ENCODE data around the gene NACC2. TPM values are rescaled to one million over a fixed set of nuclear protein-coding genes. Genes with fewer than 3 reads are reported as not detected.

The NACC2 gene
- polyA plus RNA-seq, 3 donors = 8.1 to 32.4 (median 8.7) TPM

DNA sequence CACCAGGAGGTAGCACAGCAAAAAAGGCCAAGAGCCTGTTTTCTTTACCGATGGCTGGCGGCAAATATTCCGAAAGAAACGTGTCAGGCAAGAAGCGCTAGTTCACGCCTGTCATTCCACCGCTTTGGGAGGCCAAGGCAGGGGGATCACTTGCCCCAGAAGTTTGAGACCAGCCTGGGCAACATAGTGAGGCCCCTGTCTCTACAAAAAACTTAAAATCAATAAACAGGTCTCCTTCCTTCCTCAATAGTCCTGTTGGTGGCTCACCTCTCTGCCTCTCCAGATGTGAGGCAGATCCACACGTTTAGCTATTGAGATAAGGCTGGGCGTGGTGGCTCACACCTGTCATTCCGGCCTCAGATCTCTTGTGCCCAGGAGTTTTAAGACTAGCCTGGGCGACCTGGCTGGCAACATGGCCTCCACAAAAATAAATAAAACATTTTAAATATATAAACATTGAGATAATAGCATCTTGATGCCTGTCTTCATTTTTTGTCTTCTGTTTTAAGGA, 24.8 kb upstream of the NACC2 start:
- Histone ChIP-seq H3K9ac (ENCODE audit: insufficient read depth, low read length, poor library complexity, severe bottlenecking) (peak overlapping the region; percentile 83), H3K4me2 (replicated peaks; ENCODE audit: extremely low read depth, low read length, poor library complexity, severe bottlenecking) (peak overlapping the region; percentile 91), H3K9me3 (replicated peaks in 1 of 2; ENCODE audit: control insufficient read depth in 1 of 2, insufficient read depth in 1 of 2, low read length in 2 of 2) (no peaks in the 10 kb centered on the region), H3K4me3 (replicated peaks in 1 of 3; ENCODE audit: low read depth in 2 of 3, low read length in 3 of 3) (peak overlapping the region in 1 of 3 experiments; percentile 86), H2AFZ (ENCODE audit: insufficient read depth, low read depth, low read length, poor library complexity, severe bottlenecking) (no peak overlapping the region), H3K27ac (ENCODE audit: low read depth in 1 of 2, low read length in 2 of 2) (peak overlapping the region in 1 of 2 donors; percentile 84), H3K36me3 (replicated peaks in 1 of 2; ENCODE audit: control insufficient read depth in 1 of 2, insufficient read depth in 2 of 2, low read length in 2 of 2) (peaks cover 15 to 20% of the 10 kb centered on the region in 2 donors), H3K27me3 (ENCODE audit: control insufficient read depth in 2 of 2, insufficient read depth in 2 of 2, low read length in 2 of 2) (peaks cover 0 to 3% of the 10 kb centered on the region in 2 donors), H3K4me1 (ENCODE audit: control insufficient read depth in 1 of 2, insufficient read depth in 2 of 2, low read length in 2 of 2) (peaks cover 23 to 46% of the 10 kb centered on the region in 2 donors), H3K79me2 (ENCODE audit: insufficient read depth, low read length) (peaks cover 35% of the 10 kb centered on the region), H4K20me1 (ENCODE audit: insufficient read depth, low read length) (peaks cover 30% of the 10 kb centered on the region)
- peaks cover under 1 to 6% (median 1%) of the 10 kb centered on the region in 7 donors for H3K9me3 Mint-ChIP-seq
- H3K27me3 Mint-ChIP-seq (ENCODE audit: low read depth in 3 of 3) = peaks cover 0 to 4% (median 2%) of the 10 kb centered on the region in 3 donors
- TF ChIP-seq, protein P1, sequence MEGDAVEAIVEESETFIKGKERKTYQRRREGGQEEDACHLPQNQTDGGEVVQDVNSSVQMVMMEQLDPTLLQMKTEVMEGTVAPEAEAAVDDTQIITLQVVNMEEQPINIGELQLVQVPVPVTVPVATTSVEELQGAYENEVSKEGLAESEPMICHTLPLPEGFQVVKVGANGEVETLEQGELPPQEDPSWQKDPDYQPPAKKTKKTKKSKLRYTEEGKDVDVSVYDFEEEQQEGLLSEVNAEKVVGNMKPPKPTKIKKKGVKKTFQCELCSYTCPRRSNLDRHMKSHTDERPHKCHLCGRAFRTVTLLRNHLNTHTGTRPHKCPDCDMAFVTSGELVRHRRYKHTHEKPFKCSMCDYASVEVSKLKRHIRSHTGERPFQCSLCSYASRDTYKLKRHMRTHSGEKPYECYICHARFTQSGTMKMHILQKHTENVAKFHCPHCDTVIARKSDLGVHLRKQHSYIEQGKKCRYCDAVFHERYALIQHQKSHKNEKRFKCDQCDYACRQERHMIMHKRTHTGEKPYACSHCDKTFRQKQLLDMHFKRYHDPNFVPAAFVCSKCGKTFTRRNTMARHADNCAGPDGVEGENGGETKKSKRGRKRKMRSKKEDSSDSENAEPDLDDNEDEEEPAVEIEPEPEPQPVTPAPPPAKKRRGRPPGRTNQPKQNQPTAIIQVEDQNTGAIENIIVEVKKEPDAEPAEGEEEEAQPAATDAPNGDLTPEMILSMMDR (IDR thresholded peaks at IDR 0.05) = no peak
- H3K36me3 Mint-ChIP-seq = peaks cover 10 to 17% of the 10 kb centered on the region in 2 donors
- H3K27ac Mint-ChIP-seq = peak overlapping the region in 4 of 7 donors; percentile 18 to 48 (median 28)
- DNase-seq = no peak
- peak overlapping the region in 1 of 2 donors; percentile 67 for H3K4me3 Mint-ChIP-seq
- intact Hi-C loops (cut with micrococcal nuclease) = loop anchor here (5.0 to 10.0 kb wide), 4 partner anchors 33 to 415 kb away; partner anchors contain the start of gene KCNT1 (in 1 of the 2)
- 73% methylated on average over 8 of the region's 11 CpGs for WGBS (ENCODE audit: insufficient coverage)
- peaks cover 18% of the 10 kb centered on the region for H3K4me1 Mint-ChIP-seq

DNA sequence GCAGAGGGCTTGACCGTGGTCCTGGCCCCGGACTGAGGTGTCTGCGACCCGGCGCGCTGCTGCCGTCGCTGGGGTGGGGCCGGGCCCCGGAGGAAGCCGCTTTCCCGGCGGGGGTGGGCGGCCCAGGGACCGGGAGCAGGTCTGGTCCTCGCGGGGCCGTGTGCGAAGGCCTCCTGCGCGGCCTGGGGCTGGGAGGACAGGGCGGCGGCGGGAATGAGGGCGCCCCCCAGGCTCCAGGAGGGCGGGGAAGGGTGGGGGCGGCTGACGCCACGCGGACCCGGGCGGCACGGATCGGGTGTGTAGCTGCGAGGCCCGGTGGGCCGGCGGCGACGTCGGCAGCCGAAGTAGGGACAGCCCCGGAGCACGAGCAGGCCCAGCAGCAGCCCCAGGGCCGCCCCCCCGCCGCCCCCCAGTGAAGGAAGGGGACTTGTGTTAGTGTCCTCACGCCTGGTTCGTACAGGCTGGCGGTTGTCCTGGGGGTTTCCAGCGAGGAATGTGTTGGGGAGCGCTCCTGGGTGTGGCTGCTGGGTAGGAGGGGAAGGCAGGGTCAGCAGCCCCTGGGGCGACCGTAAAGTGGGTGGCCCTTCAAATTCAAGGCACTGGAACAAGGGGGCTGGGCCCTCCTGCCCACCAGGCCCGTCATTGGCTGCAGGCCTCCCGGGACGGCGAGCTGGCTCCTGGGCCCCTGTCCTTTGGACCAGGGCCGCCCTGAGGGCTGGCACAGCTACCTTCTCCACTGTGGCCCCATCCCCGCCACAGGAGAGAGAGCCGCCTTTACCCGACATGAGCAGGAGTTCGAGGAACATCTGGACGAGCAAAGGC, 24.2 kb upstream of the NACC2 start:
- peaks cover 0 to 4% (median 0%) of the 10 kb centered on the region in 3 donors for H3K27me3 Mint-ChIP-seq (ENCODE audit: low read depth in 3 of 3)
- H4K20me1 ChIP-seq (ENCODE audit: insufficient read depth, low read length) = peaks cover 37% of the 10 kb centered on the region
- WGBS (ENCODE audit: insufficient coverage) = under 1% methylated on average over 53 of the region's 64 CpGs
- peaks cover 14 to 23% of the 10 kb centered on the region in 2 donors for H3K36me3 Mint-ChIP-seq
- peaks cover 23 to 46% of the 10 kb centered on the region in 2 donors for H3K4me1 ChIP-seq (ENCODE audit: control insufficient read depth in 1 of 2, insufficient read depth in 2 of 2, low read length in 2 of 2)
- peak overlapping the region; percentile 78 for H2AFZ ChIP-seq (ENCODE audit: insufficient read depth, low read depth, low read length, poor library complexity, severe bottlenecking)
- intact Hi-C loops (cut with micrococcal nuclease) = loop anchor here in 1 of 2 donors (5.0 kb wide), 1 partner anchor 42 kb away; no protein-coding TSS in a partner anchor
- H3K27ac ChIP-seq (ENCODE audit: low read depth in 1 of 2, low read length in 2 of 2) = peak overlapping the region in 1 of 2 donors; percentile 84
- H3K9me3 ChIP-seq (replicated peaks in 1 of 2; ENCODE audit: control insufficient read depth in 1 of 2, insufficient read depth in 1 of 2, low read length in 2 of 2) = no peaks in the 10 kb centered on the region
- peak overlapping the region; percentile 33 to 86 (median 79) for H3K4me3 ChIP-seq (replicated peaks in 1 of 3; ENCODE audit: low read depth in 2 of 3, low read length in 3 of 3)
- TF ChIP-seq, protein P1 (IDR thresholded peaks at IDR 0.05) = no peak
- peaks cover 37% of the 10 kb centered on the region for H3K79me2 ChIP-seq (ENCODE audit: insufficient read depth, low read length)
- DNase-seq = peak in 2 of 3 donors; percentile 18 to 59
- peaks cover 0 to 3% of the 10 kb centered on the region in 2 donors for H3K27me3 ChIP-seq (ENCODE audit: control insufficient read depth in 2 of 2, insufficient read depth in 2 of 2, low read length in 2 of 2)
- H3K27ac Mint-ChIP-seq = peak overlapping the region in 5 of 7 donors; percentile 19 to 86 (median 77)
- H3K9me3 Mint-ChIP-seq = peaks cover 0 to 6% (median 0%) of the 10 kb centered on the region in 7 donors
- H3K4me2 ChIP-seq (replicated peaks; ENCODE audit: extremely low read depth, low read length, poor library complexity, severe bottlenecking) = peak overlapping the region; percentile 91
- peak overlapping the region; percentile 83 for H3K9ac ChIP-seq (ENCODE audit: insufficient read depth, low read length, poor library complexity, severe bottlenecking)
- H3K36me3 ChIP-seq (replicated peaks in 1 of 2; ENCODE audit: control insufficient read depth in 1 of 2, insufficient read depth in 2 of 2, low read length in 2 of 2) = peaks cover 19 to 27% of the 10 kb centered on the region in 2 donors
- H3K4me1 Mint-ChIP-seq = peaks cover 18% of the 10 kb centered on the region
- peak overlapping the region; percentile 67 to 70 for H3K4me3 Mint-ChIP-seq

Data from CD14-positive monocyte (primary cell).